Psoas muscle (tissue), 8 donors: ENCODE data around the gene ZNF564. TPM values are rescaled to one million over a fixed set of nuclear protein-coding genes. Genes with fewer than 3 reads are reported as not detected.

Experiments
- ATAC-seq, 4 donors: fragments of 200-7000 bp; cut with Tn5 transposase; one replicate each; pipeline ENCODE4 v1.9.1; 2020; ENCODE audit warnings: moderate library complexity in 3 of 4, mild to moderate bottlenecking in 2 of 4
- DNase-seq, 2 donors: peaks; one replicate each; pipeline ENCODE4 v3.0.0-alpha.2; 2020
- H3K27ac ChIP-seq: fragments of 200-600 bp; one replicate; pipeline ENCODE4 v1.8.0; 2022
- H3K27me3 ChIP-seq, 3 donors: fragments of 200-600 bp in 1 of 3; one replicate each; pipeline versions ENCODE4 v1.6.1 to v1.8.0; 2013 to 2022; ENCODE audit warnings: low read length in 2 of 3, mild to moderate bottlenecking in 2 of 3, moderate library complexity in 1 of 3; ENCODE audit not compliant: insufficient read depth in 3 of 3
- H3K36me3 ChIP-seq, 2 donors: fragments of 200-600 bp in 1 of 2; one replicate each; pipeline versions ENCODE4 v1.6.1 to v1.8.0; 2013 to 2022; ENCODE audit warnings: low read depth in 1 of 2, mild to moderate bottlenecking in 1 of 2, moderate library complexity in 1 of 2; ENCODE audit not compliant: insufficient read depth in 1 of 2
- H3K4me1 ChIP-seq: fragments of 200-600 bp; one replicate; pipeline ENCODE4 v1.8.0; 2022
- H3K4me3 ChIP-seq: fragments of 200-600 bp; one replicate; pipeline ENCODE4 v1.8.0; 2022; ENCODE audit warnings: mild to moderate bottlenecking
- H3K9me3 ChIP-seq: fragments of 200-600 bp; one replicate; pipeline ENCODE4 v1.8.0; 2022
- WGBS, 3 donors: extraction: QIAGEN DNeasy Blood & Tissue Kit; methylation state at CpG; one replicate each; pipeline versions ENCODE4 v1.1.6 to v1.1.7; 2013; 5-methylcytosine and 5-hydroxymethylcytosine counted together
- intact Hi-C, 2 donors: fragments of 100-400 bp; cut with DNase I; formaldehyde crosslinking; loops; one replicate each; pipeline versions ENCODE4 v1.11.0 to v1.14.2; 2022
- polyA plus RNA-seq, 3 donors: library from polyadenylated mRNA; stranded (reverse); fragments of 200-250 nt; gene quantifications; one replicate each; pipeline ENCODE4 v1.2.3, GENCODE V29; 2013
- total RNA-seq, 4 donors: library from RNA; stranded (reverse); fragmentation: NEBNext Ultra II Directional in 2 of 4; extraction: Animal tissue kit (Norgen Biotek cat#: 25700) in 2 of 4; gene quantifications; one replicate each; pipeline versions ENCODE4 v1.2.1 to v1.2.4, GENCODE V29; 2021 to 2023
- TF ChIP-seq, protein P1 (sequence below): fragments of 200-600 bp; IDR thresholded peaks from one replicate; pipeline ENCODE4 v1.8.0; 2022; ENCODE audit warnings: antibody characterized with exemption
- donor health status: healthy with polysubstance abuse.
- donor health status: DM: no; HTN: no; CAD: no; lungs with moderate emphysema.
- donor health status: Bipolar disorder and iron deficiency.
- donor health status: healthy.
- donor health status: DM: yes; HTN: yes; CAD: no.
- donor health status: DM: no; HTN: no; CAD: no.
- donor health status: DM: no; HTN: no; CAD: no.
- donor health status: DM: yes; HTN: yes; CAD: no.

The ZNF564 gene
- total and polyA plus RNA-seq, 7 donors = 3.2 to 6.2 (median 4.8) TPM

DNA sequence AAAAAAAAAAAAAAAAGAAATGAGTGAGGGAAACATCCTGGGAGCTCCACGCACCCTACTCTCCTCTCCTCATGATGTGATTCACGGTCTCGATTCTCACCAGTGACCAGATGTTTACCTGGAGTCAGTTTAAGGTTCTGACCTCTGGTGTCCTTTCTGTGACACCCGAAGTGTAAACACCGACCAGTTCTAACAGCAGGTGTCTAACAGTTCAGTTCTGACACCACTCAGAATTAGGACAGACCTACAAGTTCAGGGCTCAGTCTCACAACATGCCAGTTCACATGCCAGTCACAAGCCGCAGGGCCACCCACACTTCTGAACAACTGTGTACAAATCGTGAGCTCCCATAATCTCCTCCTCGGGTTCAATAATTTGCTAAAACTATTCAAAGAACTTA is 6.0 kb downstream of the ZNF564 start:
- Histone ChIP-seq H3K9me3 (peaks cover 6% of the 10 kb centered on the region), H3K27ac (no peak overlapping the region), H3K36me3 (peaks cover 0 to 28% of the 10 kb centered on the region in 2 donors), H3K4me1 (peaks cover 14% of the 10 kb centered on the region), H3K27me3 (no peaks in the 10 kb centered on the region), H3K4me3 (no peak overlapping the region)
- ATAC-seq = peak in 2 of 4 donors; percentile 19 to 24
- intact Hi-C loops = no loop called here
- 68 to 82% (median 79%) methylated on average over 8 of the region's 8 CpGs for WGBS, 3 donors
- TF ChIP-seq, protein P1, sequence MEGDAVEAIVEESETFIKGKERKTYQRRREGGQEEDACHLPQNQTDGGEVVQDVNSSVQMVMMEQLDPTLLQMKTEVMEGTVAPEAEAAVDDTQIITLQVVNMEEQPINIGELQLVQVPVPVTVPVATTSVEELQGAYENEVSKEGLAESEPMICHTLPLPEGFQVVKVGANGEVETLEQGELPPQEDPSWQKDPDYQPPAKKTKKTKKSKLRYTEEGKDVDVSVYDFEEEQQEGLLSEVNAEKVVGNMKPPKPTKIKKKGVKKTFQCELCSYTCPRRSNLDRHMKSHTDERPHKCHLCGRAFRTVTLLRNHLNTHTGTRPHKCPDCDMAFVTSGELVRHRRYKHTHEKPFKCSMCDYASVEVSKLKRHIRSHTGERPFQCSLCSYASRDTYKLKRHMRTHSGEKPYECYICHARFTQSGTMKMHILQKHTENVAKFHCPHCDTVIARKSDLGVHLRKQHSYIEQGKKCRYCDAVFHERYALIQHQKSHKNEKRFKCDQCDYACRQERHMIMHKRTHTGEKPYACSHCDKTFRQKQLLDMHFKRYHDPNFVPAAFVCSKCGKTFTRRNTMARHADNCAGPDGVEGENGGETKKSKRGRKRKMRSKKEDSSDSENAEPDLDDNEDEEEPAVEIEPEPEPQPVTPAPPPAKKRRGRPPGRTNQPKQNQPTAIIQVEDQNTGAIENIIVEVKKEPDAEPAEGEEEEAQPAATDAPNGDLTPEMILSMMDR = no peak
- no peak for DNase-seq

DNA sequence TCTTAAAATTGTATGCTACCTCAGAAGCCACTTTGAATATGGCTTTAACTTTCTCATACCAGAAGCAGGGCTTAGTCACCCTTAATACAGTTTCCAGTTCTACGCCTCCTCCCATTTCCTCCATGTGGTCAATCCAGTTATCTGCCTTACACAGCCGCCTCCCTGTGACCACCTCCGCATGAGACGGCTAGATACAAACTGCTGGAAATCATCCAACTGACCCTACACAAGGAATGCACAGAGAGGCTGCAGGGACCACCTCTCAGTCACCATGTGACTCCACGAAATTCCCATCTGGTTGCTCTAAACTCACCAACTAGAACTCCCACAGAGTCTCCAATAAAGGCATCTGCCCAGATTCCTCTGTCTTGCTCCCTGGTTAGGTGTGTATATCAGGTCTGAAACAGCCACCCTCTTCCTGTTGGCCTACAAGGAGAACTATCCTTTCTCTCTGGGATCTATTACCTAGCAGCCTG is 6.8 kb downstream of the ZNF564 start:
- DNase-seq (no peak), ATAC-seq (peak in 1 of 4 donors; percentile 27)
- H3K27ac ChIP-seq = no peak overlapping the region
- H3K27me3 ChIP-seq = no peaks in the 10 kb centered on the region
- intact Hi-C loops = no loop called here
- TF ChIP-seq, protein P1 = no peak
- peaks cover 0 to 31% of the 10 kb centered on the region in 2 donors for H3K36me3 ChIP-seq
- peaks cover 6% of the 10 kb centered on the region for H3K9me3 ChIP-seq
- WGBS, 3 donors = 68 to 75% (median 72%) methylated on average over 5 of the region's 5 CpGs
- H3K4me1 ChIP-seq = peaks cover 5% of the 10 kb centered on the region
- H3K4me3 ChIP-seq = no peak overlapping the region

DNA sequence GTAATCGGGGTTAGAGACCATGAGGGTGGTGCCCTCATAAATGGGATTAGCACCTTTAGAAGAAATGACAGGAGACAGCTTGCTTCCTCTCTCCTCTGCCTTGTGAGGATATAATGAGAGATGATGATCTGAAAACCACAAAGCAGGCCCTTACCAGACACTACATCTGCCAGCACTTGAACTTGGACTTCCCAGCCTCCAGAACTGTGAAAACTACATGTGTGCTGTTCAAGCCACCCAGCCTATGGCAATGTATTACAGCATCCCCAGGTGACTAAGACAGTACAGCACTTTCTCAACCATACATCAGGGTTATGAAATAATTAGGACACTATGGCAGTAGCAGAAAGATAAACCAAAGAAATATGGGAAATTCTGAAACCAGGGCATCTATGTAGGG is 7.4 kb downstream of the ZNF564 start:
- Histone ChIP-seq H3K27ac (no peak overlapping the region), H3K4me1 (no peaks in the 10 kb centered on the region), H3K4me3 (no peak overlapping the region), H3K36me3 (peaks cover 0 to 27% of the 10 kb centered on the region in 2 donors), H3K27me3 (no peaks in the 10 kb centered on the region), H3K9me3 (peaks cover 9% of the 10 kb centered on the region)
- WGBS, 3 donors = 80 to 96% (median 86%) methylated on average over 1 of the region's 1 CpG
- intact Hi-C loops = no loop called here
- ATAC-seq (peak in 2 of 4 donors; percentile 37 to 46), DNase-seq (no peak)
- TF ChIP-seq, protein P1 = no peak

DNA sequence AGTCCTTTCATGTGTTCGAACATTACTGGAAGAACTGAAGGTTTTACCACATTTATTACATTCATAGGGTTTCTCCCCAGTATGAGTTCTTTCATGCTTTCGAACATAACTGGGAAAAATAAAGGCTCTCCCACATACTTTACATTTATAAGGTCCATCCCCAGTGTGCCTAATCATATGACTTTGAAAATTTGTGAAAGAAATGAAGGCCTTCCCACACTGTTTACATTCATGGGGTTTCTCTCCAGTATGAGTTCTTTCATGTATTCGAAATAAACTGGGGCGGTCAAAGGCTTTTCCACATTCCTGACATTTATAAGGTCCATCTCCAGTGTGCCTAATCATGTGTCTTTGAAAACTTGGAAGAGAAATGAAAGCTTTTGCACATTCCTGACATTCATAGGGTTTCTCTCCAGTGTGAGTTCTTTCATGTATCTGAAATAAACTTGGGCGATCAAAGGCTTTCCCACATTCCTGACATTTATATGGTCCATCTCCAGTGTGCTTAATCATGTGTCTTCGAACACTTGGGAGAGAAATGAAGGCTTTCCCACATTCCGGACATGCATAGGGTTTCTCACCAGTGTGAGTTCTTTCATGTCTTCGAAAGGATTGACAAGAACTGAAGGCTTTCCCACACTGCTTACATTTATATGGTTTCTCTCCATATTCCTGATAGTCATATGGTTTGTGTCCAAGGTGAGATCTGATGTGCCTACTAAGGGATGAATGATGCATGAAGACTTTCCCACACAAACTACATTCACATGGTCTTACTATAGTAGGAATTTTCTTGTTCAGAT is 24.0 kb downstream of the ZNF564 start:
- peaks cover 97% of the 10 kb centered on the region for H3K9me3 ChIP-seq
- H3K27ac ChIP-seq = no peak overlapping the region
- ATAC-seq (no peak), DNase-seq (no peak)
- TF ChIP-seq, protein P1 = no peak
- intact Hi-C loops = no loop called here
- peaks cover 35 to 78% of the 10 kb centered on the region in 2 donors for H3K36me3 ChIP-seq
- H3K4me3 ChIP-seq = no peak overlapping the region
- no peaks in the 10 kb centered on the region for H3K27me3 ChIP-seq
- 98 to 99% (median 98%) methylated on average over 8 of the region's 8 CpGs for WGBS, 3 donors
- H3K4me1 ChIP-seq = no peaks in the 10 kb centered on the region
